SU-DHL-6 (cell line): ENCODE results near the gene MYOF.

Experiments used
- EZH2phosphoT487 ChIP-seq: fragments of 200-600 bp; sonication (generic), shearing (Covaris generic); conservative IDR thresholded peaks from 2 replicates; pipeline ENCODE4 v1.6.1; 2018; ENCODE audit warnings: mild to moderate bottlenecking, antibody characterized with exemption, low read length, moderate library complexity, mixed read lengths
- TF ChIP-seq, protein P1 (sequence below): fragments of 200-600 bp; sonication (generic); IDR thresholded peaks from one replicate; pipeline ENCODE4 v1.5.1; 2017; ENCODE audit warnings: antibody characterized with exemption, mild to moderate bottlenecking, low read length, moderate library complexity; ENCODE audit not compliant: insufficient read depth, poor library complexity, severe bottlenecking

DNA sequence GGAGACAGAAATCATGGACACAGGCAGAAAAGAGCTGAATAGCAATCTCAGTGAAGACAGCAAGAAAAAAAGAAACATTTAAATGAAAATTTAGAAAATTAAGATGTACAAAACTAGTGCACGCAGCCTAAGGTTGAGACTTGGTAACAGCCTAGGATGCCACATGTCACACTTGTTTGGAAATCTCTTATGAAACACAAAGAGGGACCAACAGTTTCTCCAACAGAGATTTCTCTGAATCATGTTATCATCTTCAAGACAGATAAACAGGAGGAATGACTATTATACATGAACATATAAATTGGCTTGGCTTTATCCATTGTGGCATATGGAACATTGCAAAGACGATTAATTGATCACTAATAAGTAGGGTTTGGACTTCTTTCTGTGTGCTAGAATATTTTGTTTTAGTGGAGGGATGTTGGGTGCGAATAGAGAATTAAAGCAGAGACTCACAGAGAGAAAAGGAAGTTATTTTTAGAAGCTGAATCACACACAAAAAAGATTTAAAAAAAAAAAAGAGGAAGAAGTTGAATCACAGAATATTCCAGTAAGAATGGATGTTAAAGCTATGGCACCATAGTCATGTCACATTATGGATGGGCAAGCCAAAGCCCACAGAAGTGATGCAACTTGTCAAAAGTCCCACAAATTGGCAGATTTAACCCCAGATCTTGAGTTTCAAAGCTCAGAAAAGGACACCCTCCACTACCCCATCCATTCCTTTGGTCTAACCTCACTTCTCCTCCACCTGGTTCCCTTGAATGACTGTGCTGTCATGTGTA is 91.6 kb downstream of the MYOF start:
- TF ChIP-seq, protein P1, sequence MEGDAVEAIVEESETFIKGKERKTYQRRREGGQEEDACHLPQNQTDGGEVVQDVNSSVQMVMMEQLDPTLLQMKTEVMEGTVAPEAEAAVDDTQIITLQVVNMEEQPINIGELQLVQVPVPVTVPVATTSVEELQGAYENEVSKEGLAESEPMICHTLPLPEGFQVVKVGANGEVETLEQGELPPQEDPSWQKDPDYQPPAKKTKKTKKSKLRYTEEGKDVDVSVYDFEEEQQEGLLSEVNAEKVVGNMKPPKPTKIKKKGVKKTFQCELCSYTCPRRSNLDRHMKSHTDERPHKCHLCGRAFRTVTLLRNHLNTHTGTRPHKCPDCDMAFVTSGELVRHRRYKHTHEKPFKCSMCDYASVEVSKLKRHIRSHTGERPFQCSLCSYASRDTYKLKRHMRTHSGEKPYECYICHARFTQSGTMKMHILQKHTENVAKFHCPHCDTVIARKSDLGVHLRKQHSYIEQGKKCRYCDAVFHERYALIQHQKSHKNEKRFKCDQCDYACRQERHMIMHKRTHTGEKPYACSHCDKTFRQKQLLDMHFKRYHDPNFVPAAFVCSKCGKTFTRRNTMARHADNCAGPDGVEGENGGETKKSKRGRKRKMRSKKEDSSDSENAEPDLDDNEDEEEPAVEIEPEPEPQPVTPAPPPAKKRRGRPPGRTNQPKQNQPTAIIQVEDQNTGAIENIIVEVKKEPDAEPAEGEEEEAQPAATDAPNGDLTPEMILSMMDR, result no peak
- no peak for TF ChIP-seq EZH2phosphoT487
